ENCODE data around the gene LRRC59.

Gene LRRC59

DNA sequence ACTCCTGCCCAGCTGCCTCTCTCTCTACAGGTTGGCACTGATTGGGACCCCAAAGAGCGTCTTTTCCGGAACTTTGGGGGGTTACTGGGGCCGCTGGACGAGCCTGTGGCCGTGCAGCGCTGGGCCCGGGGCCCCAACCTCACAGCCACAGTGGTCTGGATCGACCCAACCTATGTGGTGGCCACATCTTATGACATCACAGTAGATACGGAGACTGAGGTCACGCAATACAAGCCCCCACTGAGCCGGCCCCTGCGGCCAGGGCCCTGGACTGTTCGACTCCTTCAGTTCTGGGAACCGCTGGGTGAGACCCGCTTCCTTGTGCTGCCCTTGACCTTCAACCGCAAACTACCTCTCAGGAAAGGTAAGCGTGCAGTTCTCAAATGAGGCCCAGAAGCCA is 39.1 kb downstream of the LRRC59 start:
- TF ChIP-seq, protein P1, sequence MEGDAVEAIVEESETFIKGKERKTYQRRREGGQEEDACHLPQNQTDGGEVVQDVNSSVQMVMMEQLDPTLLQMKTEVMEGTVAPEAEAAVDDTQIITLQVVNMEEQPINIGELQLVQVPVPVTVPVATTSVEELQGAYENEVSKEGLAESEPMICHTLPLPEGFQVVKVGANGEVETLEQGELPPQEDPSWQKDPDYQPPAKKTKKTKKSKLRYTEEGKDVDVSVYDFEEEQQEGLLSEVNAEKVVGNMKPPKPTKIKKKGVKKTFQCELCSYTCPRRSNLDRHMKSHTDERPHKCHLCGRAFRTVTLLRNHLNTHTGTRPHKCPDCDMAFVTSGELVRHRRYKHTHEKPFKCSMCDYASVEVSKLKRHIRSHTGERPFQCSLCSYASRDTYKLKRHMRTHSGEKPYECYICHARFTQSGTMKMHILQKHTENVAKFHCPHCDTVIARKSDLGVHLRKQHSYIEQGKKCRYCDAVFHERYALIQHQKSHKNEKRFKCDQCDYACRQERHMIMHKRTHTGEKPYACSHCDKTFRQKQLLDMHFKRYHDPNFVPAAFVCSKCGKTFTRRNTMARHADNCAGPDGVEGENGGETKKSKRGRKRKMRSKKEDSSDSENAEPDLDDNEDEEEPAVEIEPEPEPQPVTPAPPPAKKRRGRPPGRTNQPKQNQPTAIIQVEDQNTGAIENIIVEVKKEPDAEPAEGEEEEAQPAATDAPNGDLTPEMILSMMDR (IDR thresholded peaks at IDR 0.05; ENCODE audit: low read depth, low read length): no peak
- TF ChIP-seq, protein P2, sequence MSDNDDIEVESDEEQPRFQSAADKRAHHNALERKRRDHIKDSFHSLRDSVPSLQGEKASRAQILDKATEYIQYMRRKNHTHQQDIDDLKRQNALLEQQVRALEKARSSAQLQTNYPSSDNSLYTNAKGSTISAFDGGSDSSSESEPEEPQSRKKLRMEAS (IDR thresholded peaks at IDR 0.05; ENCODE audit: low read depth, low read length): no peak
- TF ChIP-seq MYC (IDR thresholded peaks at IDR 0.05; ENCODE audit: low read depth, low read length) (no peak), POLR2A (IDR thresholded peaks at IDR 0.05; ENCODE audit: extremely low read depth, insufficient read length) (no peak)
- no peak for DNase-seq (ENCODE audit: low read depth)
- no peak overlapping the region for H3K4me3 ChIP-seq (ENCODE audit: low read depth, low read length)

DNA sequence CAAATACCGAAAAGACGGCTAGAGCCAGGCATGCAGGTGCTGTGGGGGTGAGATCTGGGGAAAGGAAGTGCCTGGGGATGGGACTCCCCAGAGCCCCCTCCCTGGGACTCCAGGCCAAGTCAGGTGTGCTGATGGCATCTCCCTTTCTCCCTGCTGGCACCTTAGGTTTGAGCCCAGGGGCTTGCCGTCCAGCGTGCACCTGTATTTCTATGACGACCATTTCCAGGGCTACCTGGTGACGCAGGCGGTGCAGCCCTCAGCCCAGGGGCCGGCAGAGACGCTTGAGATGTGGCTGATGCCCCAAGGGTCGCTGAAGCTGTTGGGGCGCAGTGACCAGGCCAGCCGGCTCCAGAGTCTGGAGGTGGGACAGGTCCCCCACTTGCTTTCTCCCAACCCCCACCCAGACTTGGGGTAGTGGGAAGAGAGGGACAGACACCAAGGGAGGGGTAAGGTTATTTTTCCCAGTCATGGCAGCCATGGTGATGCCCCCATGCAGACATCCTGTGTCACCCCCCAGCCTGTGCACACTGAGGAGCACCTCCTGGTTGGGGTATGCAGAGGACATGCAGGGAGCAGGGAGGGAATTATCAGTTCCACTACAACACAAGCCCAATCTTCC is 40.3 kb downstream of the LRRC59 start:
- H3K4me3 ChIP-seq (ENCODE audit: low read depth, low read length): no peak overlapping the region
- DNase-seq (ENCODE audit: low read depth): no peak
- TF ChIP-seq MYC (IDR thresholded peaks at IDR 0.05; ENCODE audit: low read depth, low read length): no peak
- TF ChIP-seq, protein P2 (IDR thresholded peaks at IDR 0.05; ENCODE audit: low read depth, low read length): no peak
- TF ChIP-seq POLR2A (IDR thresholded peaks at IDR 0.05; ENCODE audit: extremely low read depth, insufficient read length): no peak
- TF ChIP-seq, protein P1 (IDR thresholded peaks at IDR 0.05; ENCODE audit: low read depth, low read length): no peak

DNA sequence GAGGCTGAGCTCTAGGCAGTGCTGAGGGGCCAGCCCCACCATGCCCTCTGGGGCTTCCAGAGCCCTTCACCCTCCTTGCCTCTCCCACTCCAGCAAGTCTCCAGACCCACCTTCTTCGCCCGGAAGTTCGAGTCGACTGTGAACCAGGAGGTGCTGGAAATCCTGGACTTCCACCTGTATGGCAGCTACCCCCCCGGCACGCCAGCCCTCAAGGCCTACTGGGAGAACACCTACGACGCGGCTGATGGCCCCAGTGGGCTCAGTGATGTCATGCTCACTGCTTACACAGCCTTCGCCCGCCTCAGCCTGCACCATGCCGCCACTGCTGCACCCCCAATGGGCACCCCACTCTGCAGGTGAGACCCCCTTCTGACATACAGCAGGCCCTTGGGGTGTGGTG is 40.9 kb downstream of the LRRC59 start:
- DNase-seq (ENCODE audit: low read depth): no peak
- no peak overlapping the region for H3K4me3 ChIP-seq (ENCODE audit: low read depth, low read length)
- TF ChIP-seq MYC (IDR thresholded peaks at IDR 0.05; ENCODE audit: low read depth, low read length): no peak
- TF ChIP-seq, protein P2 (IDR thresholded peaks at IDR 0.05; ENCODE audit: low read depth, low read length): no peak
- TF ChIP-seq, protein P1 (IDR thresholded peaks at IDR 0.05; ENCODE audit: low read depth, low read length): no peak
- TF ChIP-seq POLR2A (IDR thresholded peaks at IDR 0.05; ENCODE audit: extremely low read depth, insufficient read length): no peak

DNA sequence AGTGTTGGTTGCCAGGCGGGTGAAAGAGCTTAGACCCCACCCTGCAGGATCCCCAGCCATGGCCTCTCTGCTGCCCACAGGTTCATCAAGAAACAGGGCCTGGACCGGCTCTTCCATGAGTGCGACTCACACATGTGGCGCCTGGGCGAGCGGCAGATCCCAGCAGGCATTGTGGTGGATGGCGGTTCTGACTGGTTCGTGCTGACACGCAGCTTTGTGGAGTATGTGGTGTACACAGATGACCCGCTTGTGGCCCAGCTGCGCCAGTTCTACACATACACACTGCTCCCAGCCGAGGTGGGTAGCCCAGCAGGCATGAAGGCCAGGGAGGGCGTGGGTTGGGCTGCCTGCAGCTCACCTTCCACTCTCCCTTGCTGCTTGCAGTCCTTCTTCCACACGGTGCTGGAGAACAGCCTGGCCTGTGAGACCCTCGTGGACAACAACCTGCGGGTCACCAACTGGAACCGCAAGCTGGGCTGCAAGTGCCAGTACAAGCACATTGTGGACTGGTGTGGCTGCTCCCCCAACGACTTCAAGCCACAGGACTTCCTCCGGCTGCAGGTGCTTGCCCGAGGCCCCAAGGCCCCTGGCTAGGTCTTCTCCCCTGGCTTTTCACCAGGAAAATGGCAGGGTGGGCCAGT is 41.5 kb downstream of the LRRC59 start:
- no peak overlapping the region for H3K4me3 ChIP-seq (ENCODE audit: low read depth, low read length)
- DNase-seq (ENCODE audit: low read depth): no peak
- TF ChIP-seq, protein P2 (IDR thresholded peaks at IDR 0.05; ENCODE audit: low read depth, low read length): no peak
- TF ChIP-seq, protein P1 (IDR thresholded peaks at IDR 0.05; ENCODE audit: low read depth, low read length): no peak
- TF ChIP-seq MYC (IDR thresholded peaks at IDR 0.05; ENCODE audit: low read depth, low read length) (no peak), POLR2A (IDR thresholded peaks at IDR 0.05; ENCODE audit: extremely low read depth, insufficient read length) (no peak)

DNA sequence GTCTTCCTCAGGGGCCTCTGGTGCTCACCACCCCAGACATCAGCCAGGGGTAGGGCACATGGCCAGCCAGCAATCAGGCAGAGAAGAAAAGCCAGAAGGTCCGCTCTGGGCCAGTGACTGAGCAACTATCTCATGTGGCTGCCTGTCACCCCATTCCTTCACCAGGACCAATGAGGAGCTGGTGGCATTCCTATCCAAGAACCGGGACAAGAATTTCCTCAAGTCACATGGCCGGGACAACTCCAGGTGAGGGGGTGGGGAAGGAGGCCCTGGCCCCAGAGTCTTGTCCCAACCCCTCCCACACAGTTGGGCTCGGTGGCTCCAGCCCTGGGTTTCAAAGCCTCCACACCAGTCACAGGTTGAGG is 42.0 kb downstream of the LRRC59 start:
- TF ChIP-seq, protein P1 (IDR thresholded peaks at IDR 0.05; ENCODE audit: low read depth, low read length): no peak
- TF ChIP-seq POLR2A (IDR thresholded peaks at IDR 0.05; ENCODE audit: extremely low read depth, insufficient read length) (no peak), MYC (IDR thresholded peaks at IDR 0.05; ENCODE audit: low read depth, low read length) (no peak)
- TF ChIP-seq, protein P2 (IDR thresholded peaks at IDR 0.05; ENCODE audit: low read depth, low read length): no peak
- DNase-seq (ENCODE audit: low read depth): no peak
- no peak overlapping the region for H3K4me3 ChIP-seq (ENCODE audit: low read depth, low read length)
